Measurements from ENCODE around the gene TRIM37. TPM values are rescaled to one million over a fixed set of nuclear protein-coding genes. Genes with fewer than 3 reads are reported as not detected.
A peak's percentile ranks its signal among the peaks of the same experiment; 100 is the strongest.

Gene TRIM37
- polyA plus RNA-seq, 3 donors: 27.0 to 30.0 (median 28.2) TPM

DNA sequence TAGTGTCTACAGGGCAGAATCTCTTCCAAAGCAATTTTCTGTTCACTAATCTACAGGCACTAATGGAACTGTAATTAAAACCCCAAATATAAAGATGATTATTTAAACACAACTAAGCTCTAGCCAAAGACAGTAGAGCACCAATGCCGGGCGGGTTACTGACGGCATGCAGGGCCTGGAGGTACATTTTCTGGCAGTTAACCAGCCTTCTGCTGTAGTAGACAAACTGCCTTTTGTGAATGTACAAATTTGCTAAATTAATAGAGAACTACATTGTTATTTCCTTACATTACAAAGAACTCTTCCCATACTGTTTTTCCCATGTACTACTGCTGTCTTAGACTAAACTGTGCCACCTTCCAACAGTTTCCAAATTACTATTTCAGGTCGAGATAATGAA, 107.8 kb downstream of the TRIM37 start:
- no peak for DNase-seq (ENCODE audit: low read depth in 3 of 3, low spot score in 2 of 3)

DNA sequence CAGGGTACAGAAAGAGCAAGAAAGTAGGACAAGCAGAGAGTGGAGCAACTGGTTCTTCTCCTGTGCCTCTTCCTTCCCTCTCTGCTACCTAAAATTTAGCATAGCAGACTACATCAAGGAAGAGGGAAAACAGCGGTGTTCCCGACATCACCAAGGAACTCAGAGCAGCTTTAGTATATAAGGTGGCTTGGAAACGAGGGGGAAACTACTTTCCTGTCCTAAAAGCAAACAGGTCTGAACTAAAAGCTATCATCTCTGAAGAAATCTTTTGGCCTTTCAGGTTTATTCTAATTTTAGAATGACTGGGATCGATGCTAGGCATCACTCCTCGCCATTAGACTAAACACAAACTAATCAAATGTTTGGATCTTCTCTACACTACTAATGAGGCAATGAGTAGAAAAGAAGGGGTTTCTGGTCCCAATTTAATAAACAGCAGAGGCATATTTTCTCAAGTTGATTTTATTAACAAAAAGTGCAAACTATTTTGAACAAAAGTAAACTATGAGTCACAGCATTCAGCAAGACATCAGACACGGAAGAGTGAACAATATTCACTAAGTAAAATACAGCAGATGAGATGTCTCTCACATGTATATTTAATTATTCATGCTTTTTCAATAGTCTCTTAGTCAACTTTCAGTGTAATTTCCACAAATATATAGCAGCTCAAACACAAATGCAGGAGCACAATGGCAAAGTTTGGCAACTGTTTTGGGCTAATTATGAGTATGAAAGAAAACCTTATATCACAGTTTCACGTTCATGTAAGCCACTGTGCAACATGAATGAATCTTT, 108.7 kb downstream of the TRIM37 start:
- no peak for DNase-seq (ENCODE audit: low read depth in 3 of 3, low spot score in 2 of 3)

DNA sequence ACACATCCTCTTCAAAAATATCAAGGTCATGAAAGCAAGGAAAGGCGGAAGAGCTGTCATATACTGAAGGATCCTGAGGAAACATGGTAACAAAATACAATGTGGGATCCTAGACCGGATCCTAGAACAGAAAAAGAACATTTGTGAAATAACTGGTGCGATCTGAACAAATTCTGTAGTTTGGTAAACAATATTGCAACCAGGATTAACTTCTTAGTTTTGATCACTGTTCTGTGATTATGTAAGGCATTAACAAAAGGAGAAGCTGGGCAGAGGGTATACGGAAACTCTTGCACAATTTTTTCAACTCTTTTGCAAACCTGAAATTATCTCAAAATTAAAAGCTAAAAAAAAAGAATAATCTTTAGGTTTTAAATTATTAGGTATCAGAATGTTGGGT, 109.7 kb downstream of the TRIM37 start:
- DNase-seq (ENCODE audit: low read depth in 3 of 3, low spot score in 2 of 3): no peak

DNA sequence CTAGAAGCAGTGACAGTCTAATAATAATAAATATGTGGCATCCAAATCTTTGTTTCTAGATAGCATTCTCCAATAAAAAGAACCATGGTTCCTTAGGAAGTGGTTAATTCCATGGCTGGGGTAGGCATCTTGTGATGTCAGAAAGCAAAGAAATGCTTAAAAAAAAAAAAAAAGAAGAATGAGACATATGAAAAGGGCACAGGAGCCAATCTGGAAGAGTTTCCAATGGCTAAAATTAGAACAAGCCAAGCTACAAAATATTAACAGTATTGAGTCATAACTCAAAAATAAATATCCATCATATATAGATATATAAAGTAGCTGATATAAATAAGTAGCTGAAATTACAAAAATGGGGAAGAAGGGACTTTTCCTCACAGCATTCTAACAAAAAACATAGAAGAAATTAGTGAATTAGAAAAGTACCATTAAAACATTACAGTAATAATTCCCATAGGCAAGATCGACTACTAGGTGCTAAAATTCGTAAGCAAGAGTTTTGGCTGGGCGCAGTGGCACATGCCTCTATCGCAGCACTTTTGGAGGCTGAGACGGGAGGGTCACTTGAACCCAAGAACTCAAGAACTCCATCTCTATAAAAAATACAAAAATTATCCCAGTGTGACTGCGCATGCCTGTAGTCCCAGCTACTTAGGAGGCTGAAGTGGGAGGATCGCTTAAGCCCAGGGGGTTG, 111.3 kb downstream of the TRIM37 start:
- no peak for DNase-seq (ENCODE audit: low read depth in 3 of 3, low spot score in 2 of 3)

DNA sequence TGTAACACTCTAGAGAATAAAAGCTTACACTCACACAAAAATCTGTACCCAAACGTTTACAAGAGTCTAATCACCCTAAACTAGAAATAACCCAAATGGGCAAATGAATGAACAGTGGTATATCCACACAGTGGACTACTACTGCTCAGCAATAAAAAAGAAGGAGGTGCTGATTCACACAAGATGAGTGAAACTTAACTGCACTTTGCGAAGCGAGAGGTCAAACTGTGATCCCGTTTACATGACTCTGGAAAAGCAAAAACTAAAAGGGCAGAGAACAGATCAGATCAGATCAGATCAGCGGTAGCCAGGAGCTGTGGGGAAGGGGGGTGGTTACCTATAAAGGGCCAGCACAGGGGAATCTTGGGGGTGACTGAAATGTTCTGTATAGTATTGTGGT, 113.4 kb downstream of the TRIM37 start:
- DNase-seq (ENCODE audit: low read depth in 3 of 3, low spot score in 2 of 3): no peak

DNA sequence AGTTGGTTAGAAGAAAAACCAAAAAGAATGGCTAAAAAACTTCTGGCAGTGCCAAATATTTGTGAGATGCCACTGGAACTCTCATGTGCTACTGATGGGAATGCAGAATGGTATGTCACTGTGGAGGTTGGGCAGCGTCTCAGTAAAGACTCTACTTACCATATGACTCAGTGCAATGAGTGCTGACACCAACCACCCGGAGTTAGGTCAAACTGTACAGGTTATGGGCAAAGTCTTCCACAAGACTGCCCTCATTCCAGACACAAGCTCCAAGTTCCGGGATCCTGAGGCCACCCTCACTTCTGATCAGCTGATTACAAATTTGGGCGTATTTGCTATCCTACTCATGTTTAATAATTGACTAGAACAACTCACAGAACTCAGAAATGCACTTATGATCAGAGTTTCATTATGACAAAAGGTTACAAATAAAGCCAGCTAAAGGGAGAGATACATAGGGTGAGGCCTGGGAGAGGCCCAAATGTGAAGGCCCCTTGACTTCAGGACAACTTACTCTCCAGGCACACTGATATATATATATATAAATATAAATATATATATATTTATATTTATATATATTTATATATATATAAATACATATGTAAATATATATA, 114.9 kb downstream of the TRIM37 start:
- no peak for DNase-seq (ENCODE audit: low read depth in 3 of 3, low spot score in 2 of 3)

DNA sequence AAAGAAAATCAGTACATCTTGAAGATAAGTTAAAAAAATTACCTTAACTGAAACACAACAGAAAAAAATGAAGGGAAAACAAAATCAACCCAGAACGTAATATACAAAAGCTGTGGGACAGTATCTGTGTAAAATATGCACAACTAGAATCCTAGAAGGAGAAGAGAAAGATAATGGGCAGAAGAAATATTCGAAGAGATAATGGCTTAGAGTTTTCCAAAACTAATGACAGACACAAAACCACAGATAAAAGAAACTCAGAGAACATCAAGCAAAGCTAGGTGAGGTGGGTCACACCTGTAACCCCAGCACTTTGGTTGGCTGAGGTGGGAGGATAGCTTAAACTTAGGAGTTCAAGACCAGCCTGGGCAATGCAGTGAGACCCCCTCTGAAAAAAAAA, 117.1 kb downstream of the TRIM37 start:
- no peak for DNase-seq (ENCODE audit: low read depth in 3 of 3, low spot score in 2 of 3)

DNA sequence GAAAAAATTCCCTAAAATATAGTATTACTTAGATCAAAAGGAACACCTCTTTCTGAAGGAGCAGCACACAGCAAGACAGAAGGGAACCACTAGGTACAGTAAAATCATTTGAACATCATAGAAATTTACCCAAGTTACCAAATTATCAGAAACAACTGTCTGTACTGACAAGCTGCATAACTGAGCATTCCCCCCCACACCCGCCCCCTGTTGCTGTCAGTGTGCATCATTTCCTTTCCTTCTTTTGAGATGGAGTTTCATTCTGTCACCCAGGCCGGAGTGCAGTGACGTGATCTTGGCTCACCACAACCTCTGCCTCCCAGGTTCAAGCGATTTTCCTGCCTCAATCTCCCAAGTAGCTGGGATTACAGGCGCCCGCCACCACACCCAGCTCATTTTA, 120.7 kb downstream of the TRIM37 start:
- DNase-seq (ENCODE audit: low read depth in 3 of 3, low spot score in 2 of 3): no peak

DNA sequence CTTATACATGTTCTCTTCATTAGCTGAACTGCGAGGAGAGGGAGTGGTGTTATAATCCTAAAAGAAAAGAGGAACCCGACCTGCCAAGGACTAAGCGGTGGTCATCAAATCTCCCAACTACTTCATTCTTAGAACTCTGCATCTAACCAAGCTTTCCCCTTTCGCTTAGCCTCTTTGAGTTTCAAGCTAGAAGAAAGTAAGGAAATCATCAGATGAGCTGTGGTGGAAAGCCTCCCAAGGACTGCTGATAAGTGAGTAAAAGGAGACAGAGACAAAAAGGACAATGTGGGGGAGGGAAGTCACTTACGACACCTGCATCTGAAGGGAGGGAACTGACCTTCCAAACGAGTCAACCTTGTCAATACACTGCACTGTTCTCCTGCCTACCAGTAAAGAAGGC, 121.3 kb downstream of the TRIM37 start:
- DNase-seq (ENCODE audit: low read depth in 3 of 3, low spot score in 2 of 3): no peak

DNA sequence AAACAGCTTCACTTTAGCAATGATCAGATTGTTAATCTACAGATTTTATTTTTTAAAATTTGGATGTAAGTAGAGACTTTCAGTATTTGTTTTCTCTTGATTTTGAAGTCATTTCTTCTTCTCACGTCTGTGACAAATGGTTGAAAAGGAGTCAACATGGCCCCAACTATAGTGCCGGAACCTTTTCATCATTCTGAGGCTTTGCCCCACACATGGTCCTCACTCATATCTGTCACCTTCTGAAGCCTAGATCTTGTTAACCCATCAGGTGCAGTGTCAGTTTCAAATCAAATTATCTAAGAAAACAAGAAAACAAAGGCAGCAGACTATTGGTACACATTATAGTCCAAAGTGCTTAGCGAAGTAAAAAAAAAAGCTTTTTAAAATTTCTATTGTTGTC, 124.1 kb downstream of the TRIM37 start:
- DNase-seq (ENCODE audit: low read depth in 3 of 3, low spot score in 2 of 3): no peak

DNA sequence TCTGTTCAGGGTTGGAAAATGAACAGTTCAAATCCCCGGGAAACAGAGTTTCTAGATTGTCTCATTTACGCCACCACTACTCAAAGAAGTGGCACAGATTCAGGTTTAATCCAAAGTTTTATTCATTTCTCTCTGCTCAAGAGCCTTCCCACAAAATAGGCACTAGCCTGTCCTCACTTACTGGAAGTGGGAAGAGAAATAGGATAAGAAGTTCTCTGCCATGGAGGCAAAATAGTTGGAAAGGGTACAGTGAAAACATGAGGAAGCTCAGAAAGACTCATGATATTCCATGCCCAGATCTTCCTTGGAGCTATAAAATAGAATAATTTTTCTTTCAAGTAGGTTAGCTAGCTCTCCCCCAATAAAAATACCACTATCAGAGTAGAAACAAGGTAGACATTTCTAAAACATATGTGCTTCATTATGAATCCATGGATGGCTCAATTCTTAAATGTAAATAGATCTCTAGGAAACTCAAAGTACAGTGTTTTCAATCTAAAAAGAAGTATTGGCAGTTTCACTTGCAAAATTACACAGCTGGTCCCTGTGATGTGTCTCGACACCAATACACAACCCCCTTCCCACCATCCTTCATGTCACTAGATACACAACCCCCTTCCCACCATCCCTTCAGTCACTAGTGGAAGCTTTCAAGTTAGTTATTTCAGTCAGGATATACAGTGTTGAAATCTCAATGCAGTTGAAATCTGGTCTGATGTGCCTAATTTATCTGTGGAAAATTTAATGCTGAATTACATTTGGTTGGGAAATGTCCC, 125.8 kb downstream of the TRIM37 start:
- DNase-seq (ENCODE audit: low read depth in 3 of 3, low spot score in 2 of 3): no peak

DNA sequence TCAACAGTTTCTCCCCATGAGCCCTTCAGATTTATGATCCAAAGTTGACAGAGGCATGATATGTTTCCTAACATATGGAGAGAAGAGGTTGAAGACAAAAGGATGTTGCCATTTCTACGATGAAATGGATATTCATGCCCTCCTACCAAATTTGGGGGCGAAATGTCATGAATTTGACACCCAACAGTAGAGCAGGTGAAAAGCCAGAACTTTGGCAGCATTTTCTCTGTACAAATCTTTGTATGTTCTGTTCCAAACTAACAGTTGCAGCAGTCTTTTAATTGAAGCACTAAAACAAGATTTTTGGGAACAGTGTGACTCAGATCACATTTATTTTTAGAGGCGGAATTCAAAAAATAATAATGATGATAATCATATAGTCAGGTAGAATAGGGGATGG, 130.1 kb downstream of the TRIM37 start:
- DNase-seq (ENCODE audit: low read depth in 3 of 3, low spot score in 2 of 3): no peak

DNA sequence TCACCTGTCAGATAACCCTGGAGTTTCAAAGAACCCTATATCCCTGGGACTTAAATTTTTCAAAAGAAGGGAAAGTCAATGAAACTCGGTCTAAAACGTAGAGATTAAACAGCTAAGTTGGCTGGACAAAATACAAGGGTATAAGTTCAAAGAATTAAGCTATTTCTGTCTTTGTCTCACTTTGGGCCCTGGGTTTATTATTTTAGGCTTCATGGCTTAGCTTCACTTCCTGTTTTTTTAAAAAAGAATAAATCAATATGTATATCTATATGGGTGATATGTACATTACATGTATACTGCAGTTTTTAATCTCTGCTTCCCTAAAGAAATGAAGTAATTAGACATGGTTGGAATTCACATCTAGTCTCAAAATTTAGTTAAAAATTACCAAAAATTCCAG, 132.3 kb downstream of the TRIM37 start:
- DNase-seq (ENCODE audit: low read depth in 3 of 3, low spot score in 2 of 3): no peak

DNA sequence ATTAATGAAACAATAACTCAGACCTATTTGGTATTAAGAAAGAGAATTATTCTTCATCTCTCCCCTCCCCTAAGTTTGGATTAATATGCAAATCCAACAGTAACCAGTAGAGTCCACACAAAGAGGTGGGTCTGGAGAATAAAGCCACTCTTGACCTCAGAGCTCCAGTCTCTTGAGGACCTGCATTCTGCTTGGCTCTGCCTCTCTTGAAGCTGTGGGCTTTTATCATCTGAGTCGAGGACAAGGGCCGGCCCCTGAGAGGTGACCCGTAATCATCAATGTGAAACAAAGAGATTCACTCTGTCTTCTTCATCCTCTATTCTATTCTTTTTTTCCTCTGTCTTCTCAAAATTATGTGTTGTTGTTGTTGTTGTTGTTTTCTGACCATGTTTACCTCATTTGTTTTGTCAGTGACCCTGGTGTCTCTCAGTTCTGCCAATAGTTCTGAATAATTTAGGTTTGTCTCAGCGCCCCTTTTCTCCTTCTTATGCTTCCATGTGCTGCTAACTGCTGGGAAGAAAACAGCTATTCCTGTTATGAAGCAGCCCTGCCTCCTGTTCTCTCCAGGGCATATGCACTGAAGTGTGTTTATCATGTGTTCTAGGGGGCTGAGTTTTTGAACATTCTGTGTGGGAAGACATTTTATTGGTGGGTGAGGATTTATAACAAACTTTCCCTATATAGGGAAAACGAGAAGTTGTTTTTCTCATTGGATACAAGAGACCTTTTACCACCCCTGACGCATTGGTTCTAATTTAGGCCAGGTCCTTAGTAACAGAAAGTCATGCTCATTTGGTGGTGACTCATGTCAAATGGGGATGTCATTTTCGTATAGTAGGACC, 135.8 kb downstream of the TRIM37 start:
- no peak for DNase-seq (ENCODE audit: low read depth in 3 of 3, low spot score in 2 of 3)

DNA sequence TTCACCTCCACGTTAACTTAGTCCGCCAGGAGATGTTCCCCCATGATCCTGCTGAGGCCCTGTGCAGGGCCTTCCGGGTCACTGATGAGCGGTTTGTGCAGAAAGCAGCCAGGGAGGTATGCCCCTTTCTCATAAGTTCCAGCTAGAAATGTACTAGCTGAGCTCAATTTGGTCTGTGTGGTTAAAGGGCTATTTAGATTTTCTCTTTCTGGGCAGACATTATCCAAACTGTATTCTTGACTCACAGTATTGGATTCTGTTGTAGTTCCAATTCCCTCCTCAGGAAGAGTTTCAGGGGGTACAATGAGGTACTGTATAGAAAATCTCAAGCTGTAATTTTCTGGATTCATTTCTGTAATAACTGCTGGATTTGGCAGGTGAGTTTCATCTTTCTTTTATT, 137.1 kb downstream of the TRIM37 start:
- no peak for DNase-seq (ENCODE audit: low read depth in 3 of 3, low spot score in 2 of 3)

DNA sequence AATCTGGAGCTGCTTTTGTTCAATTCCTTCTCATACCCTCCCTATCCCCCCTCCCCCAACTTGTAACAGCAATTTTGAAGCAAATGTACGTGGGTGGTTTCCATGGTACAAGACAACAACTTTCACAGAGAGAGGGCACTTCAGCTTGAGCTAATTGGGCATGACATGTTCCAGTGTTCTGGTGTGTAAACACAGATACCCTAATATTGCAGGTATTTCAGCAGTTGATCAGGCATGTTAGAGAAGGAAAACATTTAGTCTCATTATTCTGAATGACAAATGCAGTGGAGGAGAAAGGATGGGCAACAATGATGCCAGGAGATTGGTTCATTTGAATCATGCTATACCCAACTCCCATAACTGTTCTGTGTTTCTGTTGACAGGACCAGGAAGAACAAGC, 137.5 kb downstream of the TRIM37 start:
- peak in 1 of 3 donors; percentile 43 for DNase-seq (ENCODE audit: low read depth in 3 of 3, low spot score in 2 of 3)

DNA sequence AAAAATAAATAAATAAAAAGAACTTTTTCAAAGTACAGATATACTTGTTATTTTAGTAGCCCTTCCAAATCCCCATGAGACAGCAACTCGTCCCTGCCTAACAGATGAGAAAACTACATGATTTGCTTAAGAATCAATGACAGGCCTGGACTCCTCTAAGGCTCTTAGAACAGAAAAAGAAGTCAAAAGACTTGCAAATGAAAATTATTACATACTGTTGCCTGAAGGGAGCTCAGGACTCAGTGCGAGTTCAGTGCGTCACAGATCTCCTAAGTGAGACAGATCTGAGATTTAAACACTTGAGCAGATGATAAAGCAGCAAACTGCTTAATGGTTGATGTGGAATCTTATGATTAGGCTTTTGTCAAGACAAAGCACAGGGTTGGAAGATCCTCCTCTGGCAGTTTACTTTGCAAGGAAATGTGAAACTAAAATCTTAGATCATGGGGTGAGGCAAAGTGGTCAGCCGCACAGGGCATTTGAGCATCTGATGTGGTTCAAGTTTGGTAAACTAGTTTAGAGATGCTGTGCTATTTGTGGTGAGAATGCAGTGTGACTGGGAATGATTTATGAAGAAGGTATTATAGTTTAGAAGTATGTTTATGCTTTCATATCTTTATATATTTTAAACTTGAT, 138.1 kb downstream of the TRIM37 start:
- no peak for DNase-seq (ENCODE audit: low read depth in 3 of 3, low spot score in 2 of 3)

DNA sequence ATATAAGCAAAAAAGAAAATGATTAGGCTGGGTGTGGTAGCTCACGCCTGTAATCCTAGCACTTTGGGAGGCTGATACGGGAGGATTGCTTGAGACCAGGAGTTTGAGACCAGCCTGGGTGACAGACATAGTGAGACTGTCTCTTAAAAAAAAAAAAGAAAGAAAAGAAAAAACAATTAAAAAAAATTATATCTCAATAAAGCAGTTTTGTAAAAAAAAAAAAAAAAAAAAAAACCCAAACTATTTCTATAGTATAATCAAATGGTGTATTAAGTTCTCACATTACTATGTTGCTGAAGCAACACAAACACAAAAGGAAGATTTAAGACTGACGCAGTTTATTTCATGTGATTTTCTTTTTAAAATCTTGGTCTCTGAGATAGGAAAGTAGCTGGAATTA, 140.5 kb downstream of the TRIM37 start:
- no peak for DNase-seq (ENCODE audit: low read depth in 3 of 3, low spot score in 2 of 3)

DNA sequence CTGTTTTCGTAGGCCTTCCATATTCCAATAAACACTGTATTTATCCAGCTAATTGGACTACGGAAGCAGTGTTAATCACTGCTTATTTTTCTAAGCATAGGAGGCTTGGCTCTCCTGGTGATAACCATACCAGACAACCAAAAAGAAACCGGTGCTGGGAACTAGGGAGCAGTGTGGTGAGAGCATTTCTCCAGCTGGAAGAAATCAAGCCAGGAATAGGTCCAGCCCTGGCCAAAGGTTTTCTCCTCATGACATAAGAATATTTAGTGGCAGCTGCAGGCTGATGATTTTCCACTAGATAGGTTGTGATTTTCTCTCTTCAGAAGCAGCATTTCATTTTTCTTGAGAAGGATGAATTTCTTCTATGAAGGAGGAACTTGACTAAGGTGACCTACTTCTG, 141.5 kb downstream of the TRIM37 start:
- DNase-seq (ENCODE audit: low read depth in 3 of 3, low spot score in 2 of 3): no peak

DNA sequence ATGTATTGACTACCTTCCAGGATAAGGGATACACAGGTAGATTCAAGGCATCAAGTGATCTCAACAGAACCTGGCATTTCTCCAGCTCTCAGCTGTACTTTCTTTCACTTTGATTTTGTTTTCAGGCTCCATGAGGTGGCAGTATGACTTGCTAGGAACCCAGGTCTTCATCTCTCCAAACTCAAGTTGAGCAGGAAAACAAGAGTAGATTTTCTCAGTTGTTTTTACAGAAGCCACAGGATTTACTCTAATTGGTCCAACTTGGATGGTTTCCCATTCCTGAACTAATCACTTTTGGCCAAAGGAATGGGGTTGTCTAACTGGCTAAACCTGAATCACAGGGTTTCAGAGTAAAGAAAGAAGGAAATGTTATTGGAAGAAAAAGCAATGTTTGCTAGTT, 146.6 kb downstream of the TRIM37 start:
- no peak for DNase-seq (ENCODE audit: low read depth in 3 of 3, low spot score in 2 of 3)

Data from right renal cortex interstitium (tissue), 3 donors.